ENCODE measurements around the gene ELFN1.

ELFN1 gene

DNA sequence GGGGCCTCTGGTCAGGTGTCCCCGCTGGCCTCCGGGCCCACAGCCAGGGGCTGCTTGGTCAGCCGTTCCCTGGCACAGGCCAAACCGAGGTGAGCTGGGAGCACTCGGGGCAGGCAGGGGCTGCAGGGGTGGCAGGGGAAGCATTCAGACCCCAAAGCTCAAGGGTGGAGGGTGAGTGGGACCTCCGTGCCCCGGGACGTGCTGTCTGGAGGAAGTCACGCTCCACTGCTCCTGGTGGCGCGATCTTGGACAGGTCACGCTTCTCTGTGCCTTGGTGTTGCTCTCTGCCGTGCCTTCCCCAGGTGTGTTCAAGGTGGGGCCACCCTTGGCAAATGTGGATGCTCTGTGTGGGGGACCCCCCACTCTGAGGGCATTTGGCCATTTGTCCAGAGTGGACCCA, 24.6 kb upstream of the ELFN1 start:
- H3K4me3 ChIP-seq (ENCODE audit: low read depth, low read length): no peak overlapping the region
- ChIA-PET CTCF (no interaction called here), POLR2A (no interaction called here)
- no peak for TF ChIP-seq CTCF (IDR thresholded peaks at IDR 0.05; ENCODE audit: insufficient read depth, low read length, missing control alignments)
- no peak for DNase-seq (ENCODE audit: low read depth, low spot score)

- ChIA-PET CTCF (no interaction called here), POLR2A (interaction anchor here (0.6 kb wide), 1 partner anchor 195 kb away, joined by 3 read pairs; no protein-coding TSS in a partner anchor)
- DNase-seq (ENCODE audit: low read depth, low spot score): no peak
These were observed 23.7 kb upstream of the ELFN1 start for GRCh38 chr7:1646391-1646790.

DNA sequence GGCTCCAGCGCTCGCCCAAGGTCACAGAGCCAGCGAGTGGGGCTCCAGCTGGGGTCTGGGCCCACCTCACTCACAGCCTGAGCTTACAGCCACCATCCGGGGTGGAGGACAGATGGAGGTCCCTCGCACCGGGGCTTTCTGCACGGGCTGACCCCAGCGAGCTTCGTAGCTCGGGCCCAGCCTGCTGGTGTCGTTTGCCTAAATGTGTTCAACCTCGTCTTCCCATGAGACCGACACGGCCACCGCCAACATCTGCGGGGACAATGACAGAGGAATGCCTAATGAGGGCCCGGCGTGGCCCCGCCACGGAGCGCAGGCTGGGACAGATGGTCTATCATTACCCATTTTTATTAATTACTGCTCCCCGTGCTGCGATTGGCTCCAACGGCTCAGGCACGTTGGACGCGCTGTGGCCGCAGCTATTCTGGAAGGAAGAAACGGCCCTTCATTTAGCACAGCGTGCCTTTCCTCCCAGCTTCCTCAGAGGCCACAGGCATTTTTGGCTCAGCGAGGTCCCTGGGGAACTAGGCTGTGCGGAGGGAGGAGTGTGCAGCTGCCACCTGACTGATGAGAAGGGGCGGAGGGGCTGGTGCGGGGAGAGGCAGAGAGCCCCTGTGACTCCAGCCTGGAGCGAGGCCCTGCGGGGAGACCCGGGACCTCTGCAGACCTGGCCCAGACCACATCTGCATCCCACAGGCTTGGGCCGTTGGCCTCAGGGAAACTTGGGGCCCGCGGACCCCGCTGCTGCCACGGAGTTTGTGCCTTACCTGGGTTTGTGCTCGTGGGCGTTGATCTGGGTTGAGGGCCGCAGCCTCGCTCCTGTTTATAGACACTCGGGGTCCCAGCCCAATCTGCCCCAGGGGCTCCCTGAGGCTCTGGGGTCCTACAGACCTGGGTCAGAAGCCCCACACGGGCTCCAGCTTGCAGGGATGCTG, 22.9 kb upstream of the ELFN1 start:
- TF ChIP-seq CTCF (IDR thresholded peaks at IDR 0.05; ENCODE audit: insufficient read depth, low read length, missing control alignments): no peak
- CTCF ChIA-PET: no interaction called here
- POLR2A ChIA-PET: no interaction called here
- no peak overlapping the region for H3K4me3 ChIP-seq (ENCODE audit: low read depth, low read length)
- no peak for DNase-seq (ENCODE audit: low read depth, low spot score)

More at GRCh38 chr7:1646391-1646790, 23.7 kb upstream of the ELFN1 start:
- no peak overlapping the region for H3K4me3 ChIP-seq (ENCODE audit: low read depth, low read length)
- no peak for TF ChIP-seq CTCF (IDR thresholded peaks at IDR 0.05; ENCODE audit: insufficient read depth, low read length, missing control alignments)

DNA sequence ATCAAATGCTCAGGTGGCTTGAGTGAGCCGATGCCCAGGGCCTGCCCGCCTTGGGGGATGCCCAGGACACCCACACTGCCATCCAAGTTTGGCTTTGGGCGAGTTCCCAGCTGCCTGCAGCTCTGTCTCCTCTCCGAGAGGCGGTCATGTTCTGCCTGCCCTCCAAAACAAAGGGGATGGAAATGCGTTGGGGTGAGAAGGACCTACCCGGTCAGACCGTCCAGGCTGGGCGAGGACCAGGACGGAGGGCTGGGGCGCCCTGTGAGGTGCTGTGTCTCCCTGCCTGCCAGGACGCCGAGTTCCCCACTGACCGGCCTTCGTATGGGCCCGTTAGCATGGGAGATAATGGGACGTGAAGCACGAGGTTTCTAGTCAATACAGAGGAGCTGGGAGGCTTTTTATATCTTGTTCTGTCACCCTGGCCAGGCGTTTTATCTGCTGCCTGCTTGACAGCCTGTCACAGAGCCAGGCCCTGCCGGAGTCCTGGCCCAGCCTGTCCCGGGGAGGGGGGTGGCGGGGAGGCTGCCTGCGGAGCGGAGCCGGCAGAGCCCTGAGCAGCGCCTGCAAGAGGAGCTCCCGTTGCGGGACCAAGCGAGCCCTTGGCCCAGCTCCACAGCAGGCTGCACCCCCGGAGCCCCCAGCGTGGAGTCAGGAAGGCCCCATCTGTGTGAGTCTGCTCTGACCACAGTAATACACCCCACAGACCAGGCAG, 22.0 kb upstream of the ELFN1 start:
- TF ChIP-seq CTCF (IDR thresholded peaks at IDR 0.05; ENCODE audit: insufficient read depth, low read length, missing control alignments): no peak
- DNase-seq (ENCODE audit: low read depth, low spot score): no peak
- POLR2A ChIA-PET: no interaction called here
- no peak overlapping the region for H3K4me3 ChIP-seq (ENCODE audit: low read depth, low read length)
- CTCF ChIA-PET: interaction anchor here (0.7 to 1.0 kb wide), 2 partner anchors 58 to 67 kb away, joined by 3 read pairs; no protein-coding TSS in a partner anchor

- CTCF ChIA-PET: interaction anchor here (1.5 kb wide), 1 partner anchor 15 kb away, joined by 4 read pairs; no protein-coding TSS in a partner anchor
- no peak overlapping the region for H3K4me3 ChIP-seq (ENCODE audit: low read depth, low read length)
- POLR2A ChIA-PET: no interaction called here
- DNase-seq (ENCODE audit: low read depth, low spot score): no peak
- TF ChIP-seq CTCF (IDR thresholded peaks at IDR 0.05; ENCODE audit: insufficient read depth, low read length, missing control alignments): no peak
These were observed 20.2 kb upstream of the ELFN1 start for GRCh38 chr7:1649751-1650326.
